HCT116 (cell line): ENCODE results near the gene HSF2BP. TPM values are rescaled to one million over a fixed set of nuclear protein-coding genes. Genes with fewer than 3 reads are reported as not detected.

ENCODE experiments used
- ATAC-seq: fragments of 200-7000 bp; cut with Tn5 transposase; 2 replicates; pipeline ENCODE4 v1.9.1; 2020; ENCODE audit warnings: mild to moderate bottlenecking, moderate library complexity
- BruUV-seq: library from RNA; stranded (reverse); fragments of 400-500 nt; replicated peaks from 2 replicates; lab custom pipeline; 2021; lab: Mats Ljungman, UMichigan
- CTCF ChIA-PET: fragments of 300-600 bp; sonication (Branson Sonifier 250); formaldehyde crosslinking; loops from one replicate; lab custom pipeline; 2021; ENCODE audit warnings: antibody characterized with exemption; lab: Charles Lee
- POLR2A ChIA-PET: fragments of 300-600, 350-600 bp; sonication (Branson Sonifier 250); formaldehyde crosslinking; loops from one replicate; lab custom pipeline; 2021; ENCODE audit warnings: antibody characterized with exemption; lab: Charles Lee
- RAD21 ChIA-PET, 2 experiments: fragments of 300-600 bp; sonication (Branson Sonifier 250); formaldehyde crosslinking; loops; one replicate each; lab custom pipeline; 2023; ENCODE audit warnings: low total read pairs in 2 of 2; ENCODE audit not compliant: uncharacterized antibody in 2 of 2, unreplicated experiment in 2 of 2, low non-redundant PET in 1 of 2; lab: Charles Lee
- DNase-seq: peaks from one replicate; pipeline ENCODE4 v3.0.0-alpha.2; 2010; ENCODE audit warnings: low read depth, low spot score
- H2AFZ ChIP-seq: fragments of 200-600 bp; shearing (Covaris generic), sonication (generic); 2 replicates; pipeline ENCODE4 v1.6.1; 2017; ENCODE audit warnings: low read depth, mixed run types, mixed read lengths, antibody characterized with exemption, low read length; ENCODE audit not compliant: poor library complexity, severe bottlenecking
- H3K27ac ChIP-seq: 2 replicates; pipeline ENCODE4 v1.5.1; 2012; ENCODE audit warnings: low read depth, low read length
- H3K27me3 ChIP-seq: fragments of 200-600 bp; sonication (generic); 2 replicates; pipeline ENCODE4 v1.6.1; 2016; ENCODE audit warnings: mixed run types, low read length, mixed read lengths; ENCODE audit not compliant: insufficient read depth
- H3K36me3 ChIP-seq, 2 experiments: fragments of 200-500 bp in 1 of 2; fragments of 200-600 bp in 1 of 2; sonication (Bioruptor generic) in 1 of 2; sonication (generic) in 1 of 2; 2 replicates each; pipeline versions ENCODE4 v1.5.1 to v1.6.1; 2014 to 2016; ENCODE audit warnings: low read length in 2 of 2, inconsistent platforms in 1 of 2, mixed read lengths in 1 of 2, mixed run types in 1 of 2; ENCODE audit not compliant: insufficient read depth in 2 of 2, control insufficient read depth in 1 of 2
- H3K4me1 ChIP-seq, 2 experiments: fragments of 200-600 bp in 1 of 2; sonication (generic) in 1 of 2; 2 replicates each; pipeline versions ENCODE4 v1.5.1 to v1.6.1; 2012 to 2017; ENCODE audit warnings: low read length in 2 of 2, inconsistent platforms in 1 of 2, mild to moderate bottlenecking in 1 of 2, mixed read lengths in 1 of 2, mixed run types in 1 of 2, moderate library complexity in 1 of 2; ENCODE audit not compliant: insufficient read depth in 2 of 2, control insufficient read depth in 1 of 2
- H3K4me2 ChIP-seq: fragments of 200-600 bp; sonication (generic); 2 replicates; pipeline ENCODE4 v1.6.1; 2017; ENCODE audit warnings: mixed run types, low read length, mixed read lengths
- H3K4me3 ChIP-seq, 2 experiments: fragments of 200-600 bp in 1 of 2; sonication (generic) in 1 of 2; replicated peaks in 1 of 2; 2 replicates each; pipeline ENCODE4 v1.5.1; 2011 to 2016; ENCODE audit warnings: low read length in 2 of 2, control low read depth in 1 of 2, low read depth in 1 of 2, mild to moderate bottlenecking in 1 of 2, mixed read lengths in 1 of 2, mixed run types in 1 of 2
- H3K79me2 ChIP-seq: fragments of 200-600 bp; sonication (generic); 2 replicates; pipeline ENCODE4 v1.6.1; 2017; ENCODE audit warnings: mild to moderate bottlenecking, mixed run types, low read length, moderate library complexity, mixed read lengths; ENCODE audit not compliant: insufficient read depth
- H3K9ac ChIP-seq: fragments of 200-600 bp; sonication (generic); 2 replicates; pipeline ENCODE4 v1.6.1; 2016; ENCODE audit warnings: low read length, mixed read lengths
- H3K9me2 ChIP-seq: fragments of 200-600 bp; sonication (generic), shearing (Covaris generic); 2 replicates; pipeline ENCODE4 v1.6.1; 2017; ENCODE audit warnings: mixed run types, mild to moderate bottlenecking, moderate library complexity; ENCODE audit not compliant: insufficient read depth
- H3K9me3 ChIP-seq, 2 experiments: fragments of 200-500 bp in 1 of 2; fragments of 200-600 bp in 1 of 2; sonication (Bioruptor generic) in 1 of 2; sonication (generic) in 1 of 2; 2 replicates each; pipeline ENCODE4 v1.6.1; 2014 to 2017; ENCODE audit warnings: low read length in 2 of 2, mixed read lengths in 2 of 2, inconsistent platforms in 1 of 2, low read depth in 1 of 2, mild to moderate bottlenecking in 1 of 2, mixed run types in 1 of 2, moderate library complexity in 1 of 2; ENCODE audit not compliant: control insufficient read depth in 1 of 2, insufficient read depth in 1 of 2
- H4K20me1 ChIP-seq: fragments of 200-600 bp; sonication (generic), shearing (Covaris generic); 2 replicates; pipeline ENCODE4 v1.6.1; 2017; ENCODE audit warnings: mixed run types, mild to moderate bottlenecking, moderate library complexity; ENCODE audit not compliant: insufficient read depth
- CBX3 ChIP-seq: IDR thresholded peaks from 2 replicates; pipeline ENCODE4 v1.6.1; 2012; ENCODE audit warnings: low read depth
- CEBPB ChIP-seq: IDR thresholded peaks from 2 replicates; pipeline ENCODE4 v1.6.1; 2012; ENCODE audit warnings: low read depth
- EGR1 ChIP-seq: IDR thresholded peaks from 2 replicates; pipeline ENCODE4 v1.6.1; 2012; ENCODE audit warnings: low read depth
- ELF1 ChIP-seq: IDR thresholded peaks from 2 replicates; pipeline ENCODE4 v1.6.1; 2012; ENCODE audit warnings: low read depth, borderline replicate concordance
- EZH2 ChIP-seq: fragments of 200-600 bp; sonication (generic); IDR thresholded peaks from 2 replicates; pipeline ENCODE4 v1.6.1; 2017; ENCODE audit warnings: antibody characterized with exemption, mixed run types
- FOSL1 ChIP-seq: IDR thresholded peaks from 2 replicates; pipeline ENCODE4 v1.6.1; 2012; ENCODE audit warnings: low read depth
- POLR2A ChIP-seq: IDR thresholded peaks from 2 replicates; pipeline ENCODE4 v1.7.0; 2011; ENCODE audit warnings: borderline replicate concordance; ENCODE audit not compliant: insufficient read depth, insufficient read length; ENCODE audit errors: extremely low read depth
- POLR2AphosphoS5 ChIP-seq: IDR thresholded peaks from 2 replicates; pipeline ENCODE4 v1.6.1; 2011; ENCODE audit warnings: mild to moderate bottlenecking, low read depth, low read length, moderate library complexity
- RAD21 ChIP-seq: IDR thresholded peaks from 2 replicates; pipeline ENCODE4 v1.6.1; 2012; ENCODE audit warnings: low read depth, mild to moderate bottlenecking
- SIN3A ChIP-seq: IDR thresholded peaks from 2 replicates; pipeline ENCODE4 v1.6.1; 2012; ENCODE audit warnings: low read depth
- TCF7L2 ChIP-seq: IDR thresholded peaks from 2 replicates; pipeline ENCODE4 v1.7.0; 2011; ENCODE audit warnings: borderline replicate concordance, inconsistent platforms; ENCODE audit not compliant: insufficient read depth, insufficient read length; ENCODE audit errors: extremely low read depth
- ZNF274 ChIP-seq: fragments of 200-500 bp; sonication (Bioruptor generic); IDR thresholded peaks from 2 replicates; pipeline ENCODE4 v1.6.1; 2014; ENCODE audit warnings: mild to moderate bottlenecking, low read depth, low read length, inconsistent platforms
- intact Hi-C: fragments of 100-400 bp; cut with micrococcal nuclease; formaldehyde crosslinking; loops from 2 replicates; pipeline ENCODE4 v1.10.0; 2022
- total RNA-seq: library from RNA; stranded (reverse); gene quantifications from one replicate; pipeline ENCODE4 v1.2.1, GENCODE V29; 2021; ENCODE audit not compliant: unreplicated experiment
- TF ChIP-seq, protein P1 (sequence below): IDR thresholded peaks from 2 replicates; pipeline ENCODE4 v1.6.1; 2012
- TF ChIP-seq, protein P2 (sequence below), 3 experiments: fragments of 200-600 bp in 1 of 3; sonication (generic) in 1 of 3; IDR thresholded peaks in 2 of 3; conservative IDR thresholded peaks in 1 of 3; 2 replicates each; pipeline ENCODE4 v1.5.1; 2012 to 2017; ENCODE audit warnings: low read depth in 2 of 3, low read length in 2 of 3, antibody characterized with exemption in 1 of 3, borderline replicate concordance in 1 of 3, control low read depth in 1 of 3, mild to moderate bottlenecking in 1 of 3, mixed read lengths in 1 of 3, mixed run types in 1 of 3, moderate library complexity in 1 of 3; ENCODE audit not compliant: insufficient read depth in 1 of 3
- TF ChIP-seq, protein P3 (sequence below): IDR thresholded peaks from 2 replicates; pipeline ENCODE4 v1.6.1; 2011; ENCODE audit warnings: mild to moderate bottlenecking, low read length, moderate library complexity; ENCODE audit not compliant: insufficient replicate concordance; ENCODE audit errors: extremely low read depth
- TF ChIP-seq, protein P4 (sequence below): IDR thresholded peaks from 2 replicates; pipeline ENCODE4 v1.6.1; 2012; ENCODE audit warnings: low read depth
- TF ChIP-seq, protein P5 (sequence below): IDR thresholded peaks from 2 replicates; pipeline ENCODE4 v1.6.1; 2012

HSF2BP gene
- total RNA-seq, 1 experiment from 2014 or later, result 0.59 TPM

DNA sequence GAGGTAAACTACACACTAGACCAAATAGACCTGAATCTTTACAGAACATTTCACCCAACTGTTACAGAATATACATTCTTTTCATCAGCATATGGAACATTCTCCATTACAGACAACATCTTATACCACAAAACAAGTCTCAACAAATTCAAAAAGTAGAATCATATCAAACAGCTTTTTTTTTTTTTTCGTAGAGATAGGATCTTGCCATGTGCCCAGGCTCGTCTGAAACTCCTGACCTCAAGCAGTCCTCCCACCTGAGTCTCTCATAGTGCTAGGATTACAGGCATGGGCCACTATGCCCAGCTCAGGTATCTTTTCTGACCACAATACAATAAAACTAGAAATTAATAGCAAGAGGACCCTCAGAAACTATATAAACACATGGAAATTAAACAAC is 36.5 kb downstream of the HSF2BP start:
- H3K27ac ChIP-seq, result no peak overlapping the region

More for the DNA sequence above, 36.5 kb downstream of the HSF2BP start:
- no peaks in the 10 kb centered on the region for H3K79me2 ChIP-seq
- peaks cover 0 to 4% of the 10 kb centered on the region in 2 experiments; a peak in 1 of 4 replicates for H3K9me3 ChIP-seq
- intact Hi-C loops, result no loop called here
- H3K4me3 ChIP-seq, result no peak overlapping the region
- no peak overlapping the region for H3K4me2 ChIP-seq
- CTCF ChIA-PET, result no interaction called here
- H3K36me3 ChIP-seq, result no peaks in the 10 kb centered on the region
- H4K20me1 ChIP-seq, result no peaks in the 10 kb centered on the region
- no peak overlapping the region for H2AFZ ChIP-seq
- TF ChIP-seq CBX3 (no peak), ZNF274 (no peak), POLR2A (no peak), FOSL1 (no peak), ELF1 (no peak), TCF7L2 (no peak), SIN3A (no peak), EZH2 (no peak), CEBPB (no peak), RAD21 (no peak), EGR1 (no peak), POLR2AphosphoS5 (no peak)
- TF ChIP-seq, protein P1, sequence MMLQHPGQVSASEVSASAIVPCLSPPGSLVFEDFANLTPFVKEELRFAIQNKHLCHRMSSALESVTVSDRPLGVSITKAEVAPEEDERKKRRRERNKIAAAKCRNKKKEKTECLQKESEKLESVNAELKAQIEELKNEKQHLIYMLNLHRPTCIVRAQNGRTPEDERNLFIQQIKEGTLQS, result no peak
- TF ChIP-seq, protein P2, sequence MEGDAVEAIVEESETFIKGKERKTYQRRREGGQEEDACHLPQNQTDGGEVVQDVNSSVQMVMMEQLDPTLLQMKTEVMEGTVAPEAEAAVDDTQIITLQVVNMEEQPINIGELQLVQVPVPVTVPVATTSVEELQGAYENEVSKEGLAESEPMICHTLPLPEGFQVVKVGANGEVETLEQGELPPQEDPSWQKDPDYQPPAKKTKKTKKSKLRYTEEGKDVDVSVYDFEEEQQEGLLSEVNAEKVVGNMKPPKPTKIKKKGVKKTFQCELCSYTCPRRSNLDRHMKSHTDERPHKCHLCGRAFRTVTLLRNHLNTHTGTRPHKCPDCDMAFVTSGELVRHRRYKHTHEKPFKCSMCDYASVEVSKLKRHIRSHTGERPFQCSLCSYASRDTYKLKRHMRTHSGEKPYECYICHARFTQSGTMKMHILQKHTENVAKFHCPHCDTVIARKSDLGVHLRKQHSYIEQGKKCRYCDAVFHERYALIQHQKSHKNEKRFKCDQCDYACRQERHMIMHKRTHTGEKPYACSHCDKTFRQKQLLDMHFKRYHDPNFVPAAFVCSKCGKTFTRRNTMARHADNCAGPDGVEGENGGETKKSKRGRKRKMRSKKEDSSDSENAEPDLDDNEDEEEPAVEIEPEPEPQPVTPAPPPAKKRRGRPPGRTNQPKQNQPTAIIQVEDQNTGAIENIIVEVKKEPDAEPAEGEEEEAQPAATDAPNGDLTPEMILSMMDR (IDR thresholded peaks at IDR 0.05 in 2 of 3, conservative IDR thresholded peaks at IDR 0.05 in 1 of 3; ENCODE audit: borderline replicate concordance in 1 of 3, insufficient read depth in 1 of 3, low read depth in 2 of 3, low read length in 2 of 3), result no peak
- TF ChIP-seq, protein P3, sequence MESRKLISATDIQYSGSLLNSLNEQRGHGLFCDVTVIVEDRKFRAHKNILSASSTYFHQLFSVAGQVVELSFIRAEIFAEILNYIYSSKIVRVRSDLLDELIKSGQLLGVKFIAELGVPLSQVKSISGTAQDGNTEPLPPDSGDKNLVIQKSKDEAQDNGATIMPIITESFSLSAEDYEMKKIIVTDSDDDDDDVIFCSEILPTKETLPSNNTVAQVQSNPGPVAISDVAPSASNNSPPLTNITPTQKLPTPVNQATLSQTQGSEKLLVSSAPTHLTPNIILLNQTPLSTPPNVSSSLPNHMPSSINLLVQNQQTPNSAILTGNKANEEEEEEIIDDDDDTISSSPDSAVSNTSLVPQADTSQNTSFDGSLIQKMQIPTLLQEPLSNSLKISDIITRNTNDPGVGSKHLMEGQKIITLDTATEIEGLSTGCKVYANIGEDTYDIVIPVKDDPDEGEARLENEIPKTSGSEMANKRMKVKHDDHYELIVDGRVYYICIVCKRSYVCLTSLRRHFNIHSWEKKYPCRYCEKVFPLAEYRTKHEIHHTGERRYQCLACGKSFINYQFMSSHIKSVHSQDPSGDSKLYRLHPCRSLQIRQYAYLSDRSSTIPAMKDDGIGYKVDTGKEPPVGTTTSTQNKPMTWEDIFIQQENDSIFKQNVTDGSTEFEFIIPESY, result no peak
- TF ChIP-seq, protein P4, sequence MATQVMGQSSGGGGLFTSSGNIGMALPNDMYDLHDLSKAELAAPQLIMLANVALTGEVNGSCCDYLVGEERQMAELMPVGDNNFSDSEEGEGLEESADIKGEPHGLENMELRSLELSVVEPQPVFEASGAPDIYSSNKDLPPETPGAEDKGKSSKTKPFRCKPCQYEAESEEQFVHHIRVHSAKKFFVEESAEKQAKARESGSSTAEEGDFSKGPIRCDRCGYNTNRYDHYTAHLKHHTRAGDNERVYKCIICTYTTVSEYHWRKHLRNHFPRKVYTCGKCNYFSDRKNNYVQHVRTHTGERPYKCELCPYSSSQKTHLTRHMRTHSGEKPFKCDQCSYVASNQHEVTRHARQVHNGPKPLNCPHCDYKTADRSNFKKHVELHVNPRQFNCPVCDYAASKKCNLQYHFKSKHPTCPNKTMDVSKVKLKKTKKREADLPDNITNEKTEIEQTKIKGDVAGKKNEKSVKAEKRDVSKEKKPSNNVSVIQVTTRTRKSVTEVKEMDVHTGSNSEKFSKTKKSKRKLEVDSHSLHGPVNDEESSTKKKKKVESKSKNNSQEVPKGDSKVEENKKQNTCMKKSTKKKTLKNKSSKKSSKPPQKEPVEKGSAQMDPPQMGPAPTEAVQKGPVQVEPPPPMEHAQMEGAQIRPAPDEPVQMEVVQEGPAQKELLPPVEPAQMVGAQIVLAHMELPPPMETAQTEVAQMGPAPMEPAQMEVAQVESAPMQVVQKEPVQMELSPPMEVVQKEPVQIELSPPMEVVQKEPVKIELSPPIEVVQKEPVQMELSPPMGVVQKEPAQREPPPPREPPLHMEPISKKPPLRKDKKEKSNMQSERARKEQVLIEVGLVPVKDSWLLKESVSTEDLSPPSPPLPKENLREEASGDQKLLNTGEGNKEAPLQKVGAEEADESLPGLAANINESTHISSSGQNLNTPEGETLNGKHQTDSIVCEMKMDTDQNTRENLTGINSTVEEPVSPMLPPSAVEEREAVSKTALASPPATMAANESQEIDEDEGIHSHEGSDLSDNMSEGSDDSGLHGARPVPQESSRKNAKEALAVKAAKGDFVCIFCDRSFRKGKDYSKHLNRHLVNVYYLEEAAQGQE, result no peak
- TF ChIP-seq, protein P5, sequence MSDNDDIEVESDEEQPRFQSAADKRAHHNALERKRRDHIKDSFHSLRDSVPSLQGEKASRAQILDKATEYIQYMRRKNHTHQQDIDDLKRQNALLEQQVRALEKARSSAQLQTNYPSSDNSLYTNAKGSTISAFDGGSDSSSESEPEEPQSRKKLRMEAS, result no peak
- no peak overlapping the region for H3K9ac ChIP-seq
- POLR2A ChIA-PET, result no interaction called here
- DNase-seq, result no peak
- RAD21 ChIA-PET, result no interaction called here
- H3K9me2 ChIP-seq, result no peaks in the 10 kb centered on the region
- no TSS peak for BruUV-seq
- ATAC-seq, result no peak
- H3K27me3 ChIP-seq, result no peaks in the 10 kb centered on the region
- H3K4me1 ChIP-seq, result no peaks in the 10 kb centered on the region
